Superior temporal gyrus (tissue), 1 donor: ENCODE results near the gene CAV2.

Experiments
- DNase-seq: peaks from one replicate; pipeline ENCODE4 v3.0.0-alpha.2; 2016; ENCODE audit errors: extremely low spot score

CAV2 gene

GRCh38 chr7:116546916-116547315 lies 47.4 kb downstream of the CAV2 start:
- no peak for DNase-seq

GRCh38 chr7:116547347-116547746 lies 47.8 kb downstream of the CAV2 start:
- DNase-seq = no peak

GRCh38 chr7:116548506-116548905 lies 49.0 kb downstream of the CAV2 start:
- no peak for DNase-seq

- DNase-seq = no peak
These were observed 49.8 kb downstream of the CAV2 start for GRCh38 chr7:116549370-116549769.

- no peak for DNase-seq
These were observed 52.2 kb downstream of the CAV2 start for GRCh38 chr7:116551692-116552091.

- no peak for DNase-seq
These were observed 53.1 kb downstream of the CAV2 start for GRCh38 chr7:116552602-116553001.

GRCh38 chr7:116553168-116553964 lies 53.8 kb downstream of the CAV2 start:
- DNase-seq = no peak

GRCh38 chr7:116554436-116554835 lies 54.9 kb downstream of the CAV2 start:
- DNase-seq = no peak

- DNase-seq = no peak
These were observed 55.4 kb downstream of the CAV2 start for GRCh38 chr7:116554911-116555310.

GRCh38 chr7:116557066-116557585 lies 57.6 kb downstream of the CAV2 start:
- DNase-seq = no peak

GRCh38 chr7:116557901-116558300 lies 58.4 kb downstream of the CAV2 start:
- no peak for DNase-seq
